Mucosa of rectum (tissue), 2 donors: ENCODE results near the gene RNASE11.

Source experiments
- H3K27ac ChIP-seq, 2 donors: one replicate each; pipeline ENCODE4 v1.7.0; 2013; ENCODE audit warnings: inconsistent platforms in 2 of 2, low read depth in 2 of 2, low read length in 2 of 2
- H3K27me3 ChIP-seq, 2 donors: one replicate each; pipeline ENCODE4 v1.7.0; 2013; ENCODE audit warnings: low read length in 2 of 2; ENCODE audit not compliant: control insufficient read depth in 2 of 2, insufficient read depth in 2 of 2
- H3K36me3 ChIP-seq, 2 donors: one replicate each; pipeline ENCODE4 v1.7.0; 2013; ENCODE audit warnings: low read length in 2 of 2; ENCODE audit not compliant: control insufficient read depth in 2 of 2, insufficient read depth in 2 of 2
- H3K4me1 ChIP-seq, 2 donors: one replicate each; pipeline ENCODE4 v1.7.0; 2013; ENCODE audit warnings: low read length in 2 of 2, mild to moderate bottlenecking in 1 of 2; ENCODE audit not compliant: control insufficient read depth in 2 of 2, insufficient read depth in 2 of 2
- H3K4me3 ChIP-seq, 2 donors: one replicate each; pipeline ENCODE4 v1.7.0; 2013; ENCODE audit warnings: low read length in 2 of 2
- H3K9ac ChIP-seq, 2 donors: one replicate each; pipeline ENCODE4 v1.7.0; 2013; ENCODE audit warnings: low read length in 2 of 2, low read depth in 1 of 2, mild to moderate bottlenecking in 1 of 2
- H3K9me3 ChIP-seq, 2 donors: one replicate each; pipeline ENCODE4 v1.7.0; 2013; ENCODE audit warnings: low read length in 2 of 2; ENCODE audit not compliant: control insufficient read depth in 2 of 2
- donor health status: healthy.
- donor health status: Normal muscosa, but diverticular disease.

The RNASE11 gene

DNA sequence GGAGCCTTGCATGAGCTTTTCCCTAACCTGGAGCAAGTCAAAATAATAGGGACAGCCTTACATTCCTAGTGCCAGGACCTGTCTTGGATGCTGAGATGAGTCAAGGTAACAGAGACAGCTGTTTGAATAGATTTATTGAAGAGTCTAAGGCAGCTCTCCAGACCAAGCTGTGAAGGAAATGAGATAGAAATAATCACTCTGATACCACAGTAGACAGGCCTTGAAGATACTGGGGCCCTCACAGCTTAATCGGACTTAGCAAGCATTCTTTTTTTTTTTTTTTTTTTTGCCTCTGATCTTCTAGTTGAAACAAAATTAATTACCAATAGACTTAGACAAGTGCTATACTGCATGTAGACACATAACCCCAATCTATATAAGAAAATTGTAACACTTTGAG is 23.8 kb downstream of the RNASE11 start:
- H3K4me3 ChIP-seq = no peak overlapping the region
- H3K27me3 ChIP-seq = no peaks in the 10 kb centered on the region
- H3K36me3 ChIP-seq = no peaks in the 10 kb centered on the region
- H3K9ac ChIP-seq = no peak overlapping the region
- H3K9me3 ChIP-seq = peaks cover 0 to 2% of the 10 kb centered on the region in 2 donors
- no peak overlapping the region for H3K27ac ChIP-seq
- H3K4me1 ChIP-seq = no peaks in the 10 kb centered on the region

DNA sequence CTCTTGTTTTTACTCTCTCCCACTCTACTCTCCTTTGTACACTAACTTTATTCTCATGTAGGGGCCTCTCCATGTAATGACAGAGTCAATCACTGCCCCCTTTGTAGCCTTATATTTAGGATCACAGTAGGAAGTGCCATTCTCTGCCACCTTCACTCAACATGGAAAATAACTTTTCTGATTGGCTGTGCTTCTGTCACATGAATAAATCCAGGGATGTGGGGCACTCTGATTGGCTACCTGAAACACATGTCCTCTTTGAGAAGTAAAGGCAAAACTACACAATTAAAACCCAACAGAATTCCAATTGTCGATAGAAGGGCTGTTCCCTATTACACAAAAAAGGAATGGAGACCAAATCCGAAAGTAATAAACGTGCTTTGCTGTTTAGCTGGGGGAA is 26.8 kb downstream of the RNASE11 start, which contains the start of gene RNASE9:
Gene RNASE9 (minus strand): TSS at position 87 of the 400 bp plus-strand sequence.
- Histone ChIP-seq H3K27me3 (no peaks in the 10 kb centered on the region), H3K27ac (no peak within 1 kb of the TSS), H3K4me3 (no peak within 1 kb of the TSS), H3K36me3 (no peaks in the 10 kb centered on the region), H3K9ac (no peak within 1 kb of the TSS), H3K4me1 (no peaks in the 10 kb centered on the region), H3K9me3 (no peaks in the 10 kb centered on the region)

DNA sequence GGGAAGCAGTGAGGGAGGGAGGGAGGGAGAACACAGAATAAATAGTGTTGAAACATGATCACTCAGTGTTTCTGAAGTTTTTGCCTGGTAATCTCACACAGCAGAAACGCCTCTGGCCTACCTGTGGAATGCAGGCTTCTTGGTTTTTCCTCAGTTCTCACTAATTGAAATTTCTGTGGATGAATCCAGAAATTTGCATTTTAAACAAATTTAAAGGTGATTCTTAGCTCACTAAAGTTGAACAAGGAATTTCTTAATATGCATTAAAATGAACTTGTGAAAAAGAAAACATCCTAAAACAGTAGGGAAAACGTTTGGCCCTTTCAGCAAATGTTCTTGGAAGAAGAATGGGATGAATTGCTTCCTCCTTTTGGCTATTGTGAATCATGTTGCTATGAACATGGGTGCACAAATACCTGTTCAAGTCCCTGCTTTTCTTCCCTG is 28.3 kb downstream of the RNASE11 start:
- Histone ChIP-seq H3K27me3 (no peaks in the 10 kb centered on the region), H3K9ac (no peak overlapping the region), H3K4me3 (no peak overlapping the region), H3K36me3 (no peaks in the 10 kb centered on the region), H3K27ac (no peak overlapping the region), H3K9me3 (no peaks in the 10 kb centered on the region), H3K4me1 (no peaks in the 10 kb centered on the region)

DNA sequence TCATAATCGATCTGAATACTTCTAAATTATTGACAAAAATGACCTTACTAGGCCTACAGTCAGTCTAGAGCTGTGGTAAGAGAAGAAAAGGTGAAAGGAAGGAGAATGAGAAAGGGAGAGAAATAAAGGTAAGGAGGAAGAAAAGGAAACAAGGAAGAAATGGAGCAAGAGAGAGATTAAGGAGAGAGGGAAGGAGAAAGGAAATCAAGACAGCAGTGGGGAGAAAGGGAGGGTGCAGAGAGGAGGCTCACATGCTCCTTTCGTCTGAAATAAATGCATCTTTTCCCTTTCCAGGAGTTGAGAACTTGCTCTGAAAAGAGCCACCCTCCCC is 30.6 kb downstream of the RNASE11 start:
- H3K27me3 ChIP-seq = no peaks in the 10 kb centered on the region
- no peak overlapping the region for H3K4me3 ChIP-seq
- H3K9me3 ChIP-seq = no peaks in the 10 kb centered on the region
- H3K27ac ChIP-seq = no peak overlapping the region
- H3K36me3 ChIP-seq = no peaks in the 10 kb centered on the region
- H3K9ac ChIP-seq = no peak overlapping the region
- H3K4me1 ChIP-seq = no peaks in the 10 kb centered on the region

DNA sequence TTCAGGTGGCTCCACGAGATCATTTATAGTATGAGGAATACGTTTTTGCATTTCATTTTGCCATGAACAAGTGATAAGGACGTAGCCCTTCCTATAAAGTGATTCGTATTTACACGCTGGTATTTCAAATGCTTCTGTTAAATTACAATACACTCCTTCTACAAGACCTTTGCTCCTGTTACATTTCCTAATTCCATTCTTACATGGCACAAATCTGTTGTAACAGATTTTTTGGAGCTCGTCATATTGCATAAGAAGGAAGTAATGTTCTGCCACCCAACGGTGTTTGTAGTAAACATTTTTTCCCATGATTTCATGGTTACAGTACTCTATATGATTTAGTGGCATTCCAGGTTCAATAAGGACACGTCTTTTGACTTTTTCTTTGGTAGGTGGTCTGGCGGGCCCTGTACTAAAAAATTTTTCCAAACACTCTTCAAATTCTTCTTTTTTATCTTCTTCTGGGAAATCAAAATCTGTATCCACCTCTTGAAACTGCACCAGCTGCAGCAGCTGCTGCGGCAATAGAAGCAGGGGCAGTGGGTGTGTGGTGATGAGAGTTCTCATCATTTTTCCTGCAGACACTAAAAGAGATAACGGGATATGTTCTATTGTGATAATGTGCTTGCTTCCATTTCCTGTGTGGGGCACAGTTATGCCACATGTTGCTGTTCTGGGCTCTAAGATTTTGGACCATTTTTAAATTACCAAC is 31.1 kb downstream of the RNASE11 start:
- no peaks in the 10 kb centered on the region for H3K27me3 ChIP-seq
- H3K9ac ChIP-seq = no peak overlapping the region
- H3K27ac ChIP-seq = no peak overlapping the region
- no peaks in the 10 kb centered on the region for H3K36me3 ChIP-seq
- H3K4me3 ChIP-seq = no peak overlapping the region
- no peaks in the 10 kb centered on the region for H3K9me3 ChIP-seq
- H3K4me1 ChIP-seq = no peaks in the 10 kb centered on the region

DNA sequence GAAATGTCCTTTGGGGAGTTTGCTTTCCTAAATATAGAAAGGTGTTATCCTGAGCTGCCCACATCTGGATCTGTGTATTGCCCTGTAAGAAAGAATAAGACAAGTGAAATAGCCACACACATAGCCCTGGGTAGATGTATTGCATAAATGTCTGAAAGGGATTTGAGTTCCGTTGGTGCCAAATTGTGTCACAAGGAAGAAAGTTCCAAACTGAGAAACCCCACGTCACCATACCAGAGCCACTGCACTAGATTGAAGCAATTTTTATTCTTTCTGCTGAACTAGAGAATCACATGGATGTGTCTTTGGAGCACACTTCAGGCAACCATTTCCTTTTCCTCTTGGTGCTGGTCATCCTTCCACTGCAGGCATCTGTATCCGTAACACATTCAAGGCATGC is 32.0 kb downstream of the RNASE11 start:
- H3K9me3 ChIP-seq = no peaks in the 10 kb centered on the region
- H3K27ac ChIP-seq = no peak overlapping the region
- H3K36me3 ChIP-seq = no peaks in the 10 kb centered on the region
- no peaks in the 10 kb centered on the region for H3K4me1 ChIP-seq
- no peak overlapping the region for H3K9ac ChIP-seq
- H3K4me3 ChIP-seq = no peak overlapping the region
- H3K27me3 ChIP-seq = no peaks in the 10 kb centered on the region

DNA sequence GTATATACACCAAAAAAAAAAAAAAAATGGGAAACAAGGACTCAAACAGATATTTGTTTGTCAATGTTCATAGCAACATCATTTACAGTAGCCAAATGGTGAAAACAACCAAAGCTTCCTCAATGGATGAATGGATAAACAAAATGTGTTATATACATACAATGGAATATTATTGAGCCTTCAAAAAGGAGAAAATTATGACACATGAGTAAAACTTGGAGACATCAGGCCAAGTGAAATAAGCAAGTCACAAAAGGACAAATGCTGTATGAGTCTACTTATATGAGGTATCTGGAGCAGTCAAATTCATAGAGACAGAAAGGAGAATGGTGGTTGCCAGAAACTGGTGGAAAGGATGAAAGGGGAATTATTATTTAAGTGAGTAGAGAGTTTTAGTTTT is 34.8 kb downstream of the RNASE11 start:
- Histone ChIP-seq H3K36me3 (no peaks in the 10 kb centered on the region), H3K4me1 (no peaks in the 10 kb centered on the region), H3K9me3 (no peaks in the 10 kb centered on the region), H3K9ac (no peak overlapping the region), H3K4me3 (no peak overlapping the region), H3K27ac (no peak overlapping the region), H3K27me3 (no peaks in the 10 kb centered on the region)

DNA sequence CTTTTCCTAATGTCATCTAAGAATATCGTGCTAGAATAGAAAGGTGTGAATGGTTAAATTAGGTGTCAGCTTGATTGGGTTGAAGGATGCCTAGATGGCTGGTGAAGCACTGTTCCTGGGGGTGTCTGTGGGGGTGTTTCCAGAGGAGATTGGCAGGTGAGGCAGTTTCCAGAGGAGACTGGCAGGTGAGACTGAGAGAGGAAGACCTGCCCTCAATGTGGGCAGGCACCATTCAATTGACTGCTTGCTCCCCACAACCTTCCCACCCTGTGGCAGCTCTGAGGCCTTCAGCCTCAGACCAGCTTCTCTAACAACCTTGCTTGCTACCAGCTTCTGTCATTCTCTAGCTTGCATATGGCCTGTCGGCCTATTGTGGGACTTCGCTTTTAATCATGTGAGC is 36.2 kb downstream of the RNASE11 start:
- H3K36me3 ChIP-seq = no peaks in the 10 kb centered on the region
- no peak overlapping the region for H3K9ac ChIP-seq
- peaks cover 0 to 4% of the 10 kb centered on the region in 2 donors for H3K27me3 ChIP-seq
- no peak overlapping the region for H3K27ac ChIP-seq
- no peaks in the 10 kb centered on the region for H3K9me3 ChIP-seq
- no peak overlapping the region for H3K4me3 ChIP-seq
- no peaks in the 10 kb centered on the region for H3K4me1 ChIP-seq

DNA sequence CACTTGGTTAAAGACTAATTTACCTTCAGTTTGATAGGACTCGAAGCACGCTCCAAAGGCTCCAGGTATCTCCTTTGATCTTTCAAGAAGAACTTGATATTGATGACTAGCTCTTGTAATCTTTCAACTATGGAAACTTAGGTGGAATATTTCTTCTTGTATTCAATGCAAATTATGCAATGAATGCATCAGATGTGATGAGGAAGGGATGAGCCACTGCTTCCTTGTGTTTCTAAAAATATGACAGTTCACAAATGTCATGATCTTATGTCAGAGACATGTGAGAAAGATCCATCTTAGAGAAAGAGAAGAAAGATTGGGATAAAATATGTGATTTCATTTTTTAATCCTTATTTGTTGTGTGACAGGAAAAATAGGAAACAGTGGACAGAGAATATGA is 36.9 kb downstream of the RNASE11 start:
- Histone ChIP-seq H3K4me1 (no peaks in the 10 kb centered on the region), H3K9ac (no peak overlapping the region), H3K4me3 (no peak overlapping the region), H3K27ac (no peak overlapping the region), H3K27me3 (peaks cover 0 to 4% of the 10 kb centered on the region in 2 donors), H3K9me3 (no peaks in the 10 kb centered on the region), H3K36me3 (no peaks in the 10 kb centered on the region)

DNA sequence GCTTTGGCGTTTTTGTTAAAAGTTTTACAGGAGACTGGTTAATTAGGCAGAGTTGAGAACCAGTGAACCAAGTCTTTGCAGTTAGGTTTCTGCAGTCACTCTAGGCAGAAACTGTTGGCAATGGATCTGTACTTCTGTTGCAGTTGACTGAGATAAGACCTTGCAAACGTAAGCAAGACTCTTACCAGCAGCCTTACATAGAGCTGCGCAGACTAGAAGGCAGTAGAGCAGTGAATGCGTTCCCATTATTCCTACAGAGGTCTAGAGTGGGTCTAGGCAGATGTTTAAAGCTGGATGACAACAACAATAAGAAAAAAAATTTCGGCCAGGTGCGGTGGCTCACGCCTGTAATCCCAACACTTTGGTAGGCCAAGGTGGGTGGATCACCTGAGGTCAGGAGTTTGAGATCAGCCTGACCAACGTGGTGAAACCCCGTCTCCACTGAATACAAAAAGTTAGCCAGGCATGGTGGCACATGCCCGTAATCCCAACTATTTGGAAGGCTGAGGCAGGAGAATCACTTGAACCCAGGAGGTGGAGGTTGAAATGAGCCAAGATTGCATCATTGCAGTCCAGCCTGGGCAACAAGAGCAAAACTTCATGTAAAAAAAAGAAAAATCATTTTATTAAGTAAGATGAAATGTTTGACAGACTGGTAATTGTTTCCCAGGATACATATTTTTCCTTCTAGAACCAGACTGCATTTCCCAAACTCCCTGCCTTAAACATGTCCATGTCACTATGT is 39.2 kb downstream of the RNASE11 start:
- Histone ChIP-seq H3K27ac (no peak overlapping the region), H3K9me3 (no peaks in the 10 kb centered on the region), H3K36me3 (no peaks in the 10 kb centered on the region), H3K4me1 (no peaks in the 10 kb centered on the region), H3K27me3 (peaks cover 0 to 4% of the 10 kb centered on the region in 2 donors), H3K9ac (no peak overlapping the region), H3K4me3 (no peak overlapping the region)
